Adrenal gland (tissue), 5 donors: ENCODE measurements around the gene STIM2.

Experiments
- POLR2A ChIP-seq, 2 donors: fragments of 450-650 bp; IDR thresholded peaks; one replicate each; pipeline ENCODE4 v1.6.1; 2017; ENCODE audit warnings: antibody characterized with exemption in 2 of 2, mild to moderate bottlenecking in 2 of 2, moderate library complexity in 1 of 2
- TF ChIP-seq, protein P1 (sequence below), 6 experiments: fragments of 450-650 bp in 4 of 6; fragments of 200-600 bp in 2 of 6; sonication (generic) in 1 of 6; IDR thresholded peaks; 1 replicate in 5 of 6; 2 replicates in 1 of 6; pipeline versions ENCODE4 v1.5.1 to v1.8.0; 2016 to 2021; ENCODE audit warnings: antibody characterized with exemption in 6 of 6, mild to moderate bottlenecking in 2 of 6, moderate library complexity in 1 of 6
- donor health status: DM: no; HTN: no; CAD: no.

DNA sequence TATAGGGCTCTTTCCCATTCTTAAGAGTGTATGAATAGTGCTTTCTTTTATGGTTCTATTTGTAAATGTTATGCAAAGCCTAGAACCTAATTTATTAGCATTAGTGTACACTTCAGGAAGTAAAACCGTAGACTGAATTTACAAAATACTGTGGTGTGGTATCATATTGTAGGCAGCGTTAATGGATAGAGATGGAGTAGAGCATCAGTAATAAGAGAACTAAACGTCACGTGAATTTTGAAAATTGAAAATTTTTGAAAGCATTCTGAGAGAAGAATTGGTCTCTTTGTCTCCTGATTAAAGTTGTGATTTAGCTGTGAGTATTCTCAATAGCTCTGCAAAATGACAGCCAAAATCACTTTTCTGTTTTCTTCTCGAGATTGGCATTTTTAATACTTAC lies 2.9 kb downstream of the STIM2 start:
- TF ChIP-seq, protein P1, sequence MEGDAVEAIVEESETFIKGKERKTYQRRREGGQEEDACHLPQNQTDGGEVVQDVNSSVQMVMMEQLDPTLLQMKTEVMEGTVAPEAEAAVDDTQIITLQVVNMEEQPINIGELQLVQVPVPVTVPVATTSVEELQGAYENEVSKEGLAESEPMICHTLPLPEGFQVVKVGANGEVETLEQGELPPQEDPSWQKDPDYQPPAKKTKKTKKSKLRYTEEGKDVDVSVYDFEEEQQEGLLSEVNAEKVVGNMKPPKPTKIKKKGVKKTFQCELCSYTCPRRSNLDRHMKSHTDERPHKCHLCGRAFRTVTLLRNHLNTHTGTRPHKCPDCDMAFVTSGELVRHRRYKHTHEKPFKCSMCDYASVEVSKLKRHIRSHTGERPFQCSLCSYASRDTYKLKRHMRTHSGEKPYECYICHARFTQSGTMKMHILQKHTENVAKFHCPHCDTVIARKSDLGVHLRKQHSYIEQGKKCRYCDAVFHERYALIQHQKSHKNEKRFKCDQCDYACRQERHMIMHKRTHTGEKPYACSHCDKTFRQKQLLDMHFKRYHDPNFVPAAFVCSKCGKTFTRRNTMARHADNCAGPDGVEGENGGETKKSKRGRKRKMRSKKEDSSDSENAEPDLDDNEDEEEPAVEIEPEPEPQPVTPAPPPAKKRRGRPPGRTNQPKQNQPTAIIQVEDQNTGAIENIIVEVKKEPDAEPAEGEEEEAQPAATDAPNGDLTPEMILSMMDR (IDR thresholded peaks at IDR 0.05), result no peak
- no peak for TF ChIP-seq POLR2A (IDR thresholded peaks at IDR 0.05)
